Fibroblast of lung (primary cell): ENCODE results near the gene PLA2G6. TPM values are rescaled to one million over a fixed set of nuclear protein-coding genes. Genes with fewer than 3 reads are reported as not detected.

Experiments
- DNase-seq, 2 donors: peaks; one replicate each; pipeline versions ENCODE4 v3.0.0 to v3.0.0-alpha.2; 2010; ENCODE audit warnings: low read depth in 2 of 2
- H2AFZ ChIP-seq: 2 replicates; pipeline ENCODE4 v1.5.1; 2012; ENCODE audit warnings: low read length, control low read depth, inconsistent platforms
- H3K27ac ChIP-seq: 2 replicates; pipeline ENCODE4 v1.5.1; 2011; ENCODE audit warnings: low read length, control low read depth; ENCODE audit not compliant: insufficient read depth
- H3K27me3 ChIP-seq: 2 replicates; pipeline ENCODE4 v1.5.1; 2011; ENCODE audit warnings: mild to moderate bottlenecking, low read length; ENCODE audit not compliant: control insufficient read depth, insufficient read depth
- H3K36me3 ChIP-seq: 2 replicates; pipeline ENCODE4 v1.5.1; 2011; ENCODE audit warnings: low read length; ENCODE audit not compliant: control insufficient read depth, insufficient read depth
- H3K4me1 ChIP-seq: 2 replicates; pipeline ENCODE4 v1.5.1; 2011; ENCODE audit warnings: low read length; ENCODE audit not compliant: control insufficient read depth, insufficient read depth; ENCODE audit errors: extremely low read depth
- H3K4me2 ChIP-seq: 2 replicates; pipeline ENCODE4 v1.5.1; 2011; ENCODE audit warnings: low read length, control low read depth; ENCODE audit not compliant: insufficient read depth; ENCODE audit errors: extremely low read depth
- H3K4me3 ChIP-seq, 4 experiments: fragments of 200-600 bp in 1 of 4; sonication (generic) in 1 of 4; replicated peaks in 1 of 4; 2 replicates each; pipeline ENCODE4 v1.5.1; 2011 to 2016; ENCODE audit warnings: low read length in 4 of 4, low read depth in 3 of 4, mild to moderate bottlenecking in 3 of 4, control low read depth in 2 of 4, inconsistent platforms in 1 of 4, mixed read lengths in 1 of 4; ENCODE audit not compliant: insufficient read depth in 1 of 4; ENCODE audit errors: control extremely low read depth in 1 of 4
- H3K79me2 ChIP-seq: 2 replicates; pipeline ENCODE4 v1.5.1; 2012; ENCODE audit warnings: mild to moderate bottlenecking, low read length, inconsistent platforms; ENCODE audit not compliant: control insufficient read depth, insufficient read depth
- H3K9ac ChIP-seq: 2 replicates; pipeline ENCODE4 v1.5.1; 2011; ENCODE audit warnings: mild to moderate bottlenecking, low read length, control low read depth; ENCODE audit not compliant: insufficient read depth
- H3K9me3 ChIP-seq: 2 replicates; pipeline ENCODE4 v1.5.1; 2012; ENCODE audit warnings: low read depth, low read length; ENCODE audit not compliant: control insufficient read depth, insufficient read depth
- H4K20me1 ChIP-seq: 2 replicates; pipeline ENCODE4 v1.5.1; 2011; ENCODE audit warnings: low read length; ENCODE audit not compliant: control insufficient read depth, insufficient read depth; ENCODE audit errors: extremely low read depth
- EZH2 ChIP-seq: IDR thresholded peaks from 2 replicates; pipeline ENCODE4 v1.5.1; 2012; ENCODE audit warnings: low read length, control low read depth, mild to moderate bottlenecking; ENCODE audit errors: missing control alignments
- polyA plus RNA-seq, 2 donors: library from polyadenylated mRNA; depleted of rRNA in 1 of 2; stranded (reverse) in 1 of 2; unstranded in 1 of 2; fragments of >200 nt; gene quantifications; 2 replicates each; pipeline ENCODE4 v1.2.1, GENCODE V29; 2011 to 2012; ENCODE audit warnings: missing spikeins in 1 of 2
- total RNA-seq: library from RNA; depleted of rRNA; stranded (reverse); fragments of >200 nt; gene quantifications from 2 replicates; pipeline ENCODE4 v1.2.1, GENCODE V29; 2014
- TF ChIP-seq, protein P1 (sequence below), 2 donors: IDR thresholded peaks in 1 of 2; conservative IDR thresholded peaks in 1 of 2; 1 replicate in 1 of 2; 2 replicates in 1 of 2; pipeline ENCODE4 v1.5.1; 2011 to 2012; ENCODE audit warnings: low read length in 2 of 2, control low read depth in 1 of 2, inconsistent platforms in 1 of 2, low read depth in 1 of 2, mild to moderate bottlenecking in 1 of 2

PLA2G6 gene
- total and polyA plus RNA-seq, 2 donors (not counting 1 experiment from before 2014, with no cell fraction given) = 4.8 to 29.9 TPM

GRCh38 chr22:38069372-38070249 lies 112.0 kb downstream of the PLA2G6 start:
- no peak for TF ChIP-seq EZH2
- TF ChIP-seq, protein P1, sequence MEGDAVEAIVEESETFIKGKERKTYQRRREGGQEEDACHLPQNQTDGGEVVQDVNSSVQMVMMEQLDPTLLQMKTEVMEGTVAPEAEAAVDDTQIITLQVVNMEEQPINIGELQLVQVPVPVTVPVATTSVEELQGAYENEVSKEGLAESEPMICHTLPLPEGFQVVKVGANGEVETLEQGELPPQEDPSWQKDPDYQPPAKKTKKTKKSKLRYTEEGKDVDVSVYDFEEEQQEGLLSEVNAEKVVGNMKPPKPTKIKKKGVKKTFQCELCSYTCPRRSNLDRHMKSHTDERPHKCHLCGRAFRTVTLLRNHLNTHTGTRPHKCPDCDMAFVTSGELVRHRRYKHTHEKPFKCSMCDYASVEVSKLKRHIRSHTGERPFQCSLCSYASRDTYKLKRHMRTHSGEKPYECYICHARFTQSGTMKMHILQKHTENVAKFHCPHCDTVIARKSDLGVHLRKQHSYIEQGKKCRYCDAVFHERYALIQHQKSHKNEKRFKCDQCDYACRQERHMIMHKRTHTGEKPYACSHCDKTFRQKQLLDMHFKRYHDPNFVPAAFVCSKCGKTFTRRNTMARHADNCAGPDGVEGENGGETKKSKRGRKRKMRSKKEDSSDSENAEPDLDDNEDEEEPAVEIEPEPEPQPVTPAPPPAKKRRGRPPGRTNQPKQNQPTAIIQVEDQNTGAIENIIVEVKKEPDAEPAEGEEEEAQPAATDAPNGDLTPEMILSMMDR (conservative IDR thresholded peaks at IDR 0.05 in 1 of 2, IDR thresholded peaks at IDR 0.05 in 1 of 2; ENCODE audit: low read depth in 1 of 2, low read length in 2 of 2) = peak; percentile 40 to 63
- H3K27ac ChIP-seq = no peak overlapping the region
- no peaks in the 10 kb centered on the region for H3K27me3 ChIP-seq
- H3K4me1 ChIP-seq = peaks cover 5% of the 10 kb centered on the region
- H3K79me2 ChIP-seq = no peaks in the 10 kb centered on the region
- no peaks in the 10 kb centered on the region for H3K9me3 ChIP-seq
- peak; percentile 7 to 42 for DNase-seq
- peak overlapping the region; percentile 32 for H3K4me2 ChIP-seq
- no peak overlapping the region for H2AFZ ChIP-seq
- no peak overlapping the region for H3K9ac ChIP-seq
- peaks cover 2% of the 10 kb centered on the region for H3K36me3 ChIP-seq
- peak overlapping the region in 2 of 4 experiments; percentile 6 to 25 for H3K4me3 ChIP-seq
- H4K20me1 ChIP-seq = no peaks in the 10 kb centered on the region

GRCh38 chr22:38068641-38069371 lies 112.8 kb downstream of the PLA2G6 start:
- Histone ChIP-seq H3K9me3 (no peaks in the 10 kb centered on the region), H2AFZ (no peak overlapping the region), H3K36me3 (peaks cover 2% of the 10 kb centered on the region), H3K4me1 (peaks cover 5% of the 10 kb centered on the region), H4K20me1 (no peaks in the 10 kb centered on the region), H3K27ac (no peak overlapping the region), H3K4me2 (no peak overlapping the region), H3K4me3 (no peak overlapping the region), H3K79me2 (no peaks in the 10 kb centered on the region), H3K27me3 (no peaks in the 10 kb centered on the region), H3K9ac (no peak overlapping the region)
- TF ChIP-seq EZH2 = no peak
- TF ChIP-seq, protein P1 (conservative IDR thresholded peaks at IDR 0.05 in 1 of 2, IDR thresholded peaks at IDR 0.05 in 1 of 2; ENCODE audit: low read depth in 1 of 2, low read length in 2 of 2) = no peak
- DNase-seq = no peak

DNA sequence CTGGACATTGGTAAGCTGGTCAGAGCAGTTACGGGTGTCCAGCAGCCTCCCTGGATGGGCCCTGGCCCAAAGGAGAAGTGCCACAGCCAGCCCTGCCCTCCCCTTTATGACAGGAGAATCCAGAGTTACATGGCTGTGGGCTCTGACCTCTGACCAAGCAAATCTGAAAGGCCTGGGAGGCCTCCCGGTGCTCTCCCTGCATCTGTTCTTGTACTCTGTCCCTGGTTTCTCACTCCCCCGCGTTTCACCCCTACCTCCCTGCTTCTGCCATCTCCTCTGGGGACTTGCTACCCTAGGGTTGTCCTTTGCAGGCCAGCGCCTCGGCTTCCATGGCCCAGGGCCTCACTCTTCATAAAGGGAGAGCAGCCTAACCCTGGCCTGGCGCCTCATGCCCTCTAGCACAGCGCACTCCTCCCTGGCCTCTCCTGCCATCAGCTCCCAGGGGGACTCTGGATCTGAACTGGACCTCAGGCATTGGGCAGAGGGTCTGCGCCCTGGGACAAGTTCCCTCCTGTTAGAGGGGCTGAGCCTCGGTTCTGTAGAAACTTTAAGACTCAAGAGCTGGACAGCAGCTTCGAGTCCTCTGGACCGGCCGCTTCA lies 113.8 kb downstream of the PLA2G6 start:
- H3K79me2 ChIP-seq = no peaks in the 10 kb centered on the region
- H3K4me1 ChIP-seq = peaks cover 5% of the 10 kb centered on the region
- DNase-seq = no peak
- H3K4me2 ChIP-seq = no peak overlapping the region
- no peaks in the 10 kb centered on the region for H3K27me3 ChIP-seq
- TF ChIP-seq, protein P1 (conservative IDR thresholded peaks at IDR 0.05 in 1 of 2, IDR thresholded peaks at IDR 0.05 in 1 of 2; ENCODE audit: low read depth in 1 of 2, low read length in 2 of 2) = no peak
- no peak for TF ChIP-seq EZH2
- no peak overlapping the region for H3K27ac ChIP-seq
- no peaks in the 10 kb centered on the region for H3K36me3 ChIP-seq
- no peak overlapping the region for H3K9ac ChIP-seq
- no peaks in the 10 kb centered on the region for H4K20me1 ChIP-seq
- H2AFZ ChIP-seq = no peak overlapping the region
- H3K4me3 ChIP-seq = no peak overlapping the region
- no peaks in the 10 kb centered on the region for H3K9me3 ChIP-seq
